ENCODE results near the gene RSKR. TPM values are rescaled to one million over a fixed set of nuclear protein-coding genes. Genes with fewer than 3 reads are reported as not detected.
A peak's percentile ranks its signal among the peaks of the same experiment; 100 is the strongest.
"Not testable (repeated sequence)": the region's sequence is repeated elsewhere in the genome, so short reads cannot be mapped to it uniquely, and the experiment has no call there.

The RSKR gene
- total RNA-seq, 1 experiment from 2014 or later = 12.1 TPM

GRCh38 chr17:28623696-28624095, 9.7 kb upstream of the RSKR start:
- DNase-seq (ENCODE audit: low spot score) = no peak

GRCh38 chr17:28622186-28622585, 8.2 kb upstream of the RSKR start:
- DNase-seq (ENCODE audit: low spot score) = no peak

GRCh38 chr17:28620010-28620409, 6.0 kb upstream of the RSKR start:
- DNase-seq (ENCODE audit: low spot score) = no peak

- no peak for DNase-seq (ENCODE audit: low spot score)
These were observed 4.5 kb upstream of the RSKR start for GRCh38 chr17:28618464-28618863.

GRCh38 chr17:28616281-28616680, 2.3 kb upstream of the RSKR start:
- no peak for DNase-seq (ENCODE audit: low spot score)

- no peak for DNase-seq (ENCODE audit: low spot score)
These were observed 1.4 kb upstream of the RSKR start for GRCh38 chr17:28615260-28615940.

GRCh38 chr17:28612936-28613872, 781 bp downstream of the RSKR start:
- peak; percentile 45 for DNase-seq (ENCODE audit: low spot score)

- no peak for DNase-seq (ENCODE audit: low spot score)
These were observed 1.5 kb downstream of the RSKR start for GRCh38 chr17:28612531-28612930.

- DNase-seq (ENCODE audit: low spot score) = no peak
These were observed 3.6 kb downstream of the RSKR start for GRCh38 chr17:28610376-28610775.

- not testable (repeated sequence) for DNase-seq (ENCODE audit: low spot score)
These were observed 10.0 kb downstream of the RSKR start for GRCh38 chr17:28604031-28604430.

GRCh38 chr17:28599311-28600184, 14.4 kb downstream of the RSKR start:
- DNase-seq (ENCODE audit: low spot score) = peak; percentile 83

- DNase-seq (ENCODE audit: low spot score) = peak; percentile 95
These were observed 15.1 kb downstream of the RSKR start, which contains the start of gene SPAG5 for GRCh38 chr17:28598799-28599310. Gene SPAG5 (minus strand): TSS chr17:28599025. CDS start chr17:28598946, 79 bp downstream.

- DNase-seq (ENCODE audit: low spot score) = no peak
These were observed 15.6 kb downstream of the RSKR start for GRCh38 chr17:28598389-28598788.

- no peak for DNase-seq (ENCODE audit: low spot score)
These were observed 16.2 kb downstream of the RSKR start for GRCh38 chr17:28597606-28598383.

- DNase-seq (ENCODE audit: low spot score) = no peak
These were observed 21.7 kb downstream of the RSKR start for GRCh38 chr17:28592260-28592659.

GRCh38 chr17:28585851-28586250, 28.1 kb downstream of the RSKR start:
- no peak for DNase-seq (ENCODE audit: low spot score)

- DNase-seq (ENCODE audit: low spot score) = no peak
These were observed 29.6 kb downstream of the RSKR start for GRCh38 chr17:28584434-28584833.

GRCh38 chr17:28582513-28582912, 31.5 kb downstream of the RSKR start:
- DNase-seq (ENCODE audit: low spot score) = no peak

GRCh38 chr17:28580959-28581358, 33.0 kb downstream of the RSKR start:
- no peak for DNase-seq (ENCODE audit: low spot score)

GRCh38 chr17:28579526-28579925, 34.5 kb downstream of the RSKR start:
- no peak for DNase-seq (ENCODE audit: low spot score)
